ENCODE results near the gene APLP1. TPM values are rescaled to one million over a fixed set of nuclear protein-coding genes. Genes with fewer than 3 reads are reported as not detected.

Gene APLP1
- total RNA-seq, 1 donor from 2014 or later, result 2.4 TPM

DNA sequence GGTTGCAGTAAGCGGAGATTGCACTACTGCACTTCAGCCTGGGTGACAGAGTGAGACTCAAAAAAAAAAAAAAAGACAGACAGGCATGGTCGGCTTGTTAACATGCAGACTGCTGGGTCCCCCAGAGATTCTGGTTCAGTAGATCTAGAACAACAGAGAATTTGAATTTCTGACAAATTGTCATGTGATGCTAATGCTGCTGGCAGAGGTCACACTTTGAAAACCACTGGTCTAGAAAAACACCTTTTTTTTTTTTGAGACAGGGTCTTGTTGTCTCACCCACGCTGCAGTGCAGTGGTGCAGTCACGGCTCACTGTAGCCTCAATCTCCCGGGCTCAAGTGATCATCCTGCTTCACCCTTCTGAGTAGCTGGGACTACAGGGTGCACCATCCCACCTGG, 60.1 kb downstream of the APLP1 start:
- Mint-ChIP-seq H3K4me1 (ENCODE audit: low read depth) (peaks cover 23% of the 10 kb centered on the region), H3K27me3 (ENCODE audit: insufficient read depth) (peaks cover 6% of the 10 kb centered on the region), H3K36me3 (ENCODE audit: low read depth) (peaks cover 5% of the 10 kb centered on the region), H3K9me3 (peaks cover 15% of the 10 kb centered on the region), H3K4me3 (no peak overlapping the region), H3K27ac (no peak overlapping the region)
- intact Hi-C loops (cut with micrococcal nuclease), result no loop called here
- no peak for DNase-seq (ENCODE audit: low spot score)

Other genes with a start within 250 kb of the APLP1 start
- 105 and 118 TPM in 2 replicates for gene RBM42, start 239.5 kb upstream of the APLP1 start, total RNA-seq
- gene ETV2, start 226.8 kb upstream of the APLP1 start, total RNA-seq, result 0.98 and 1.0 TPM in 2 replicates
- 434 and 451 TPM in 2 replicates for gene COX6B1, start 220.3 kb upstream of the APLP1 start, total RNA-seq
- 0.41 and 0.51 TPM in 2 replicates for gene UPK1A, start 202.1 kb upstream of the APLP1 start, total RNA-seq
- gene ZBTB32, start 164.0 kb upstream of the APLP1 start, total RNA-seq, result 126 TPM in 2 replicates
- gene KMT2B, start 150.6 kb upstream of the APLP1 start, total RNA-seq, result 61.9 and 65.2 TPM in 2 replicates
- 105 and 106 TPM in 2 replicates for gene IGFLR1, start 126.1 kb upstream of the APLP1 start, total RNA-seq
- 28.1 and 29.7 TPM in 2 replicates for gene U2AF1L4, start 123.2 kb upstream of the APLP1 start, total RNA-seq
- 50.6 and 54.6 TPM in 2 replicates for gene PSENEN, start 122.9 kb upstream of the APLP1 start, total RNA-seq
- gene LIN37, start 120.0 kb upstream of the APLP1 start, total RNA-seq, result 9.3 and 9.8 TPM in 2 replicates
- 0.78 TPM in 1 of 2 replicates, not detected in the other for gene HSPB6, start 111.5 kb upstream of the APLP1 start, total RNA-seq
- 39.5 and 45.1 TPM in 2 replicates for gene PROSER3, start 110.4 kb upstream of the APLP1 start, total RNA-seq
- gene ARHGAP33, start 93.0 kb upstream of the APLP1 start, total RNA-seq, result 24.5 and 25.8 TPM in 2 replicates
- gene PRODH2, start 55.7 kb upstream of the APLP1 start, total RNA-seq, result not detected in 2 replicates
- 0.05 TPM in 1 of 2 replicates, not detected in the other for gene NPHS1, start 16.1 kb upstream of the APLP1 start, total RNA-seq
- gene KIRREL2, start 11.7 kb upstream of the APLP1 start, total RNA-seq, result 1.7 TPM in 2 replicates
- gene NFKBID, start 32.0 kb downstream of the APLP1 start, total RNA-seq, result 163 and 164 TPM in 2 replicates
- gene HCST, start 34.0 kb downstream of the APLP1 start, total RNA-seq, result 58.5 and 62.2 TPM in 2 replicates
- gene TYROBP, start 39.7 kb downstream of the APLP1 start, total RNA-seq, result not detected in 2 replicates
- 11.6 and 13.6 TPM in 2 replicates for gene LRFN3, start 67.8 kb downstream of the APLP1 start, total RNA-seq
- gene SDHAF1, start 126.6 kb downstream of the APLP1 start, total RNA-seq, result 21.2 and 24.5 TPM in 2 replicates
- gene SYNE4, start 140.2 kb downstream of the APLP1 start, total RNA-seq, result 1.7 and 1.8 TPM in 2 replicates
- 48.3 and 60.6 TPM in 2 replicates for gene ALKBH6, start 145.6 kb downstream of the APLP1 start, total RNA-seq
- gene CLIP3, start 164.3 kb downstream of the APLP1 start, total RNA-seq, result 2.2 and 4.4 TPM in 2 replicates
- gene THAP8, start 185.7 kb downstream of the APLP1 start, total RNA-seq, result 1.6 TPM in 2 replicates
- gene WDR62, start 186.3 kb downstream of the APLP1 start, total RNA-seq, result 22.0 and 24.9 TPM in 2 replicates
- not detected in 2 replicates for gene OVOL3, start 242.6 kb downstream of the APLP1 start, total RNA-seq
- 76.3 and 92.4 TPM in 2 replicates for gene POLR2I, start 246.3 kb downstream of the APLP1 start, total RNA-seq
- 127 and 143 TPM in 2 replicates for gene TBCB, start 246.9 kb downstream of the APLP1 start, total RNA-seq